Liver (tissue), 9 donors: ENCODE data around the gene TTC24. TPM values are rescaled to one million over a fixed set of nuclear protein-coding genes. Genes with fewer than 3 reads are reported as not detected.
"Not testable (repeated sequence)": the region's sequence is repeated elsewhere in the genome, so short reads cannot be mapped to it uniquely, and the experiment has no call there.

ENCODE experiments used
- DNase-seq: peaks from one replicate; pipeline ENCODE4 v3.0.0-alpha.2; 2017; ENCODE audit warnings: low spot score
- H3K27ac ChIP-seq, 2 donors: one replicate each; pipeline ENCODE4 v1.7.0; 2013; ENCODE audit warnings: inconsistent platforms in 2 of 2, low read length in 2 of 2, control low read depth in 1 of 2, low read depth in 1 of 2, mild to moderate bottlenecking in 1 of 2
- H3K27me3 ChIP-seq, 4 donors: one replicate each; pipeline versions ENCODE4 v1.6.1 to v1.7.0; 2013; ENCODE audit warnings: low read length in 3 of 4, inconsistent platforms in 1 of 4, mild to moderate bottlenecking in 1 of 4, moderate library complexity in 1 of 4; ENCODE audit not compliant: control insufficient read depth in 4 of 4, insufficient read depth in 4 of 4
- H3K36me3 ChIP-seq, 4 donors: one replicate each; pipeline versions ENCODE4 v1.6.1 to v1.7.0; 2013; ENCODE audit warnings: low read length in 3 of 4, mild to moderate bottlenecking in 3 of 4, low read depth in 1 of 4, moderate library complexity in 1 of 4; ENCODE audit not compliant: control insufficient read depth in 4 of 4, insufficient read depth in 3 of 4
- H3K4me1 ChIP-seq, 4 donors: one replicate each; pipeline versions ENCODE4 v1.6.1 to v1.7.0; 2013; ENCODE audit warnings: low read length in 3 of 4, mild to moderate bottlenecking in 3 of 4, moderate library complexity in 1 of 4; ENCODE audit not compliant: control insufficient read depth in 4 of 4, insufficient read depth in 4 of 4
- H3K4me3 ChIP-seq, 3 donors: one replicate each; pipeline versions ENCODE4 v1.6.1 to v1.7.0; 2013; ENCODE audit warnings: low read length in 3 of 3, control low read depth in 1 of 3, low read depth in 1 of 3, mild to moderate bottlenecking in 1 of 3
- H3K9ac ChIP-seq, 2 donors: one replicate each; pipeline ENCODE4 v1.7.0; 2013; ENCODE audit warnings: low read length in 2 of 2, mild to moderate bottlenecking in 2 of 2, moderate library complexity in 2 of 2, control low read depth in 1 of 2, low read depth in 1 of 2
- H3K9me3 ChIP-seq, 4 donors: one replicate each; pipeline versions ENCODE4 v1.6.1 to v1.7.0; 2013; ENCODE audit warnings: low read length in 3 of 4; ENCODE audit not compliant: control insufficient read depth in 4 of 4
- ATF3 ChIP-seq: IDR thresholded peaks from 2 replicates; pipeline ENCODE4 v1.6.1; 2016; ENCODE audit warnings: antibody characterized with exemption
- CTCF ChIP-seq: fragments of 150-350 bp; IDR thresholded peaks from 2 replicates; pipeline ENCODE4 v1.5.1; 2017; ENCODE audit warnings: improper control_type of control experiment, low read depth, low read length; ENCODE audit not compliant: missing input control
- EGR1 ChIP-seq, 2 donors: IDR thresholded peaks; 2 replicates each; pipeline ENCODE4 v1.6.1; 2016 to 2018; ENCODE audit warnings: antibody characterized with exemption in 2 of 2, low read depth in 2 of 2
- FOXA1 ChIP-seq: IDR thresholded peaks from 2 replicates; pipeline ENCODE4 v1.6.1; 2016; ENCODE audit warnings: antibody characterized with exemption
- FOXA2 ChIP-seq: IDR thresholded peaks from 2 replicates; pipeline ENCODE4 v1.6.1; 2016; ENCODE audit warnings: antibody characterized with exemption
- HNF4A ChIP-seq, 2 donors: conservative IDR thresholded peaks; 2 replicates each; pipeline ENCODE4 v1.6.1; 2016; ENCODE audit warnings: antibody characterized with exemption in 2 of 2, mild to moderate bottlenecking in 2 of 2
- HNF4G ChIP-seq: IDR thresholded peaks from 2 replicates; pipeline ENCODE4 v1.6.1; 2016; ENCODE audit warnings: antibody characterized with exemption
- JUND ChIP-seq, 2 donors: IDR thresholded peaks; 2 replicates each; pipeline ENCODE4 v1.6.1; 2016; ENCODE audit warnings: antibody characterized with exemption in 2 of 2
- MAX ChIP-seq: IDR thresholded peaks from 2 replicates; pipeline ENCODE4 v1.6.1; 2016; ENCODE audit warnings: antibody characterized with exemption
- NR2F2 ChIP-seq: IDR thresholded peaks from 2 replicates; pipeline ENCODE4 v1.6.1; 2016; ENCODE audit warnings: antibody characterized with exemption
- RAD21 ChIP-seq, 2 donors: IDR thresholded peaks; 2 replicates each; pipeline ENCODE4 v1.6.1; 2016; ENCODE audit warnings: antibody characterized with exemption in 2 of 2, mild to moderate bottlenecking in 2 of 2
- REST ChIP-seq: IDR thresholded peaks from 2 replicates; pipeline ENCODE4 v1.6.1; 2016; ENCODE audit warnings: antibody characterized with exemption, mild to moderate bottlenecking
- RXRA ChIP-seq, 2 donors: IDR thresholded peaks; 2 replicates each; pipeline ENCODE4 v1.6.1; 2017 to 2018; ENCODE audit warnings: antibody characterized with exemption in 2 of 2, mild to moderate bottlenecking in 1 of 2
- SP1 ChIP-seq: IDR thresholded peaks from 2 replicates; pipeline ENCODE4 v1.6.1; 2018; ENCODE audit warnings: antibody characterized with exemption, mild to moderate bottlenecking
- TAF1 ChIP-seq: conservative IDR thresholded peaks from 2 replicates; pipeline ENCODE4 v1.6.1; 2016; ENCODE audit warnings: antibody characterized with exemption, mild to moderate bottlenecking
- ZBTB33 ChIP-seq: IDR thresholded peaks from 2 replicates; pipeline ENCODE4 v1.6.1; 2016; ENCODE audit warnings: antibody characterized with exemption
- WGBS: extraction: QIAGEN DNeasy Blood & Tissue Kit; methylation state at CpG from one replicate; pipeline ENCODE4 v1.1.7; 2013; 5-methylcytosine and 5-hydroxymethylcytosine counted together
- polyA plus RNA-seq, 2 donors: library from polyadenylated mRNA; stranded (reverse) in 1 of 2; unstranded in 1 of 2; fragments of 200-250 nt in 1 of 2; fragments of >200 nt in 1 of 2; fragmentation: Nextera tagmentation in 1 of 2; extraction: Ambion mirVana in 1 of 2; gene quantifications; one replicate each; pipeline versions ENCODE4 v1.2.1 to v1.2.3, GENCODE V29; 2013 to 2015
- total RNA-seq, 2 donors: library from RNA; depleted of rRNA; stranded (reverse); fragments of >200 nt; gene quantifications; one replicate each; pipeline ENCODE4 v1.2.3, GENCODE V29; 2014
- donor health status: healthy.
- donor health status: healthy.
- donor health status: healthy.
- donor health status: healthy.
- donor health status: healthy.

TTC24 gene
- total and polyA plus RNA-seq, 4 donors = 0.08 to 0.14 (median 0.10) TPM; not detected in 1

GRCh38 chr1:156586323-156586722, 6.8 kb downstream of the TTC24 start:
- Histone ChIP-seq H3K9ac (no peak overlapping the region), H3K27me3 (peaks cover 0 to 2% (median 0%) of the 10 kb centered on the region in 4 donors), H3K4me3 (no peak overlapping the region), H3K9me3 (no peaks in the 10 kb centered on the region), H3K4me1 (peaks cover 0 to 4% (median 2%) of the 10 kb centered on the region in 4 donors), H3K36me3 (no peaks in the 10 kb centered on the region), H3K27ac (no peak overlapping the region)
- WGBS = 75% methylated on average over 4 of the region's 4 CpGs
- no peak for DNase-seq
- no peak for TF ChIP-seq MAX
- no peak for TF ChIP-seq ATF3
- TF ChIP-seq HNF4A (conservative IDR thresholded peaks at IDR 0.05) = no peak
- no peak for TF ChIP-seq RAD21 (IDR thresholded peaks at IDR 0.05)
- no peak for TF ChIP-seq REST
- no peak for TF ChIP-seq HNF4G
- TF ChIP-seq RXRA (IDR thresholded peaks at IDR 0.05) = no peak
- TF ChIP-seq FOXA1 = no peak
- no peak for TF ChIP-seq CTCF
- no peak for TF ChIP-seq FOXA2
- no peak for TF ChIP-seq TAF1
- no peak for TF ChIP-seq NR2F2
- TF ChIP-seq EGR1 (IDR thresholded peaks at IDR 0.05; ENCODE audit: low read depth in 2 of 2) = no peak

GRCh38 chr1:156586892-156587477, 7.5 kb downstream of the TTC24 start:
- Histone ChIP-seq H3K36me3 (no peaks in the 10 kb centered on the region), H3K4me3 (no peak overlapping the region), H3K27ac (no peak overlapping the region), H3K9me3 (no peaks in the 10 kb centered on the region), H3K9ac (no peak overlapping the region), H3K4me1 (peaks cover 0 to 7% (median 3%) of the 10 kb centered on the region in 4 donors), H3K27me3 (peaks cover 0 to 2% (median 0%) of the 10 kb centered on the region in 4 donors)
- TF ChIP-seq FOXA2 (no peak), JUND (IDR thresholded peaks at IDR 0.05) (no peak), SP1 (no peak), ZBTB33 (no peak), REST (no peak), RAD21 (IDR thresholded peaks at IDR 0.05) (no peak), MAX (no peak)
- 91% methylated on average over 3 of the region's 3 CpGs for WGBS
- no peak for DNase-seq

- not testable (repeated sequence) for H3K9ac ChIP-seq, DNase-seq, H3K9me3 ChIP-seq, H3K27me3 ChIP-seq, H3K4me3 ChIP-seq, H3K36me3 ChIP-seq, H3K27ac ChIP-seq
- WGBS = 89% methylated on average over 8 of the region's 8 CpGs
- peaks cover 3 to 15% (median 9%) of the 10 kb centered on the region in 4 donors for H3K4me1 ChIP-seq
Measured at GRCh38 chr1:156587927-156588326, 8.4 kb downstream of the TTC24 start.
